HEK293 (cell line): ENCODE data around the gene POLR3B.
A peak's percentile ranks its signal among the peaks of the same experiment; 100 is the strongest.

Experiments used
- CTCF ChIA-PET: fragments of 350-600 bp; formaldehyde crosslinking; extraction: SDS; loops from one replicate; lab custom pipeline; 2021; ENCODE audit warnings: antibody characterized with exemption; lab: Yijun Ruan, JAX
- POLR2A ChIA-PET: fragments of 300-600 bp; formaldehyde crosslinking; extraction: SDS; loops from one replicate; lab custom pipeline; 2020; ENCODE audit warnings: antibody characterized with exemption, inconsistent platforms; lab: Yijun Ruan, JAX
- H3K27ac ChIP-seq: fragments of 200-500 bp; sonication (Bioruptor generic); 2 replicates; pipeline ENCODE4 v1.5.1; 2014; ENCODE audit warnings: low read depth, low read length, control low read depth, inconsistent platforms; ENCODE audit errors: extremely low read depth
- H3K36me3 ChIP-seq, 2 experiments: fragments of 200-500 bp in 1 of 2; sonication (Bioruptor generic) in 1 of 2; 1 replicate in 1 of 2; 2 replicates in 1 of 2; pipeline ENCODE4 v1.5.1; 2014 to 2017; ENCODE audit warnings: inconsistent platforms in 2 of 2, low read length in 2 of 2; ENCODE audit not compliant: control insufficient read depth in 2 of 2, insufficient read depth in 1 of 2
- H3K4me1 ChIP-seq: fragments of 200-500 bp; sonication (Bioruptor generic); 2 replicates; pipeline ENCODE4 v1.5.1; 2014; ENCODE audit warnings: mild to moderate bottlenecking, low read length, inconsistent platforms; ENCODE audit not compliant: control insufficient read depth, insufficient read depth
- H3K4me3 ChIP-seq: 2 replicates; pipeline ENCODE4 v1.5.1; 2011; ENCODE audit warnings: low read depth, mild to moderate bottlenecking, control low read depth, low read length, moderate library complexity
- H3K9me3 ChIP-seq: fragments of 200-500 bp; sonication (Bioruptor generic); 2 replicates; pipeline ENCODE4 v1.5.1; 2014; ENCODE audit warnings: low read depth, low read length, inconsistent platforms; ENCODE audit not compliant: control insufficient read depth, insufficient read depth
- AEBP2 ChIP-seq: fragments of 450-650 bp; formaldehyde crosslinking; IDR thresholded peaks from 2 replicates; pipeline ENCODE4 v1.5.1; 2016; ENCODE audit warnings: missing biosample characterization, missing genetic modification characterization, borderline replicate concordance
- GLI2 ChIP-seq: fragments of 450-650 bp; formaldehyde crosslinking; IDR thresholded peaks from 2 replicates; pipeline ENCODE4; 2017; ENCODE audit warnings: missing biosample characterization, missing genetic modification characterization, low read depth, borderline replicate concordance
- GLIS1 ChIP-seq: fragments of 450-650 bp; formaldehyde crosslinking; IDR thresholded peaks from 2 replicates; pipeline ENCODE4 v1.5.1; 2016; ENCODE audit warnings: missing biosample characterization, missing genetic modification characterization
- KLF10 ChIP-seq: fragments of 450-650 bp; IDR thresholded peaks from 2 replicates; pipeline ENCODE4 v1.5.1; 2018; ENCODE audit warnings: missing biosample characterization, mild to moderate bottlenecking, missing genetic modification characterization
- PRDM2 ChIP-seq: fragments of 450-650 bp; formaldehyde crosslinking; IDR thresholded peaks from 2 replicates; pipeline ENCODE4 v1.5.1; 2016; ENCODE audit warnings: missing biosample characterization, missing genetic modification characterization, borderline replicate concordance
- ZBTB17 ChIP-seq: fragments of 450-650 bp; formaldehyde crosslinking; IDR thresholded peaks from 2 replicates; pipeline ENCODE4 v1.5.1; 2016; ENCODE audit warnings: missing biosample characterization, missing genetic modification characterization
- ZBTB7A ChIP-seq: fragments of 450-650 bp; formaldehyde crosslinking; IDR thresholded peaks from 2 replicates; pipeline ENCODE4 v1.5.1; 2016; ENCODE audit warnings: low read depth, missing biosample characterization, missing genetic modification characterization
- ZFP3 ChIP-seq: fragments of 450-650 bp; formaldehyde crosslinking; IDR thresholded peaks from 2 replicates; pipeline ENCODE4 v1.5.1; 2016; ENCODE audit warnings: low read depth, missing biosample characterization, missing genetic modification characterization
- ZNF140 ChIP-seq: fragments of 450-650 bp; formaldehyde crosslinking; IDR thresholded peaks from 2 replicates; pipeline ENCODE4 v1.5.1; 2016; ENCODE audit warnings: missing biosample characterization, missing genetic modification characterization
- ZNF16 ChIP-seq: fragments of 450-650 bp; formaldehyde crosslinking; IDR thresholded peaks from 2 replicates; pipeline ENCODE4 v1.5.1; 2016; ENCODE audit warnings: low read depth, missing biosample characterization, missing genetic modification characterization
- ZNF169 ChIP-seq: fragments of 450-650 bp; formaldehyde crosslinking; IDR thresholded peaks from 2 replicates; pipeline ENCODE4 v1.5.1; 2016; ENCODE audit warnings: missing biosample characterization, missing genetic modification characterization
- ZNF202 ChIP-seq: fragments of 450-650 bp; formaldehyde crosslinking; IDR thresholded peaks from 2 replicates; pipeline ENCODE4 v1.5.1; 2016; ENCODE audit warnings: missing biosample characterization, missing genetic modification characterization, borderline replicate concordance
- ZNF292 ChIP-seq: fragments of 450-650 bp; formaldehyde crosslinking; IDR thresholded peaks from 2 replicates; pipeline ENCODE4 v1.5.1; 2016; ENCODE audit warnings: low read depth, missing biosample characterization, missing genetic modification characterization, borderline replicate concordance
- ZNF37A ChIP-seq: fragments of 450-650 bp; IDR thresholded peaks from 2 replicates; pipeline ENCODE4 v1.5.1; 2018; ENCODE audit warnings: missing biosample characterization, missing genetic modification characterization
- ZNF513 ChIP-seq: fragments of 450-650 bp; IDR thresholded peaks from 2 replicates; pipeline ENCODE4 v1.5.1; 2018; ENCODE audit warnings: missing biosample characterization, missing genetic modification characterization
- ZNF560 ChIP-seq: fragments of 450-650 bp; formaldehyde crosslinking; IDR thresholded peaks from 2 replicates; pipeline ENCODE4 v1.5.1; 2017; ENCODE audit warnings: missing biosample characterization, missing genetic modification characterization, borderline replicate concordance
- ZNF571 ChIP-seq: fragments of 450-650 bp; formaldehyde crosslinking; IDR thresholded peaks from 2 replicates; pipeline ENCODE4 v1.5.0; 2017; ENCODE audit warnings: missing biosample characterization, missing genetic modification characterization
- ZNF747 ChIP-seq: fragments of 450-650 bp; formaldehyde crosslinking; IDR thresholded peaks from 2 replicates; pipeline ENCODE4 v1.5.1; 2016; ENCODE audit warnings: missing biosample characterization, missing genetic modification characterization
- ZNF776 ChIP-seq: fragments of 450-650 bp; formaldehyde crosslinking; IDR thresholded peaks from 2 replicates; pipeline ENCODE4 v1.5.0; 2017; ENCODE audit warnings: missing biosample characterization, missing genetic modification characterization, borderline replicate concordance
- ZNF791 ChIP-seq: fragments of 450-650 bp; formaldehyde crosslinking; IDR thresholded peaks from 2 replicates; pipeline ENCODE4 v1.5.1; 2016; ENCODE audit warnings: missing biosample characterization, missing genetic modification characterization
- ZNF843 ChIP-seq: fragments of 450-650 bp; formaldehyde crosslinking; IDR thresholded peaks from 2 replicates; pipeline ENCODE4 v1.5.1; 2016; ENCODE audit warnings: missing biosample characterization, missing genetic modification characterization
- TF ChIP-seq, protein P1 (sequence below): fragments of 450-650 bp; formaldehyde crosslinking; IDR thresholded peaks from 2 replicates; pipeline ENCODE4 v1.5.1; 2016; ENCODE audit warnings: missing biosample characterization, missing genetic modification characterization
- TF ChIP-seq, protein P2 (sequence below): fragments of 450-650 bp; formaldehyde crosslinking; IDR thresholded peaks from 2 replicates; pipeline ENCODE4 v1.5.1; 2016; ENCODE audit warnings: missing biosample characterization, missing genetic modification characterization

The POLR3B gene

DNA sequence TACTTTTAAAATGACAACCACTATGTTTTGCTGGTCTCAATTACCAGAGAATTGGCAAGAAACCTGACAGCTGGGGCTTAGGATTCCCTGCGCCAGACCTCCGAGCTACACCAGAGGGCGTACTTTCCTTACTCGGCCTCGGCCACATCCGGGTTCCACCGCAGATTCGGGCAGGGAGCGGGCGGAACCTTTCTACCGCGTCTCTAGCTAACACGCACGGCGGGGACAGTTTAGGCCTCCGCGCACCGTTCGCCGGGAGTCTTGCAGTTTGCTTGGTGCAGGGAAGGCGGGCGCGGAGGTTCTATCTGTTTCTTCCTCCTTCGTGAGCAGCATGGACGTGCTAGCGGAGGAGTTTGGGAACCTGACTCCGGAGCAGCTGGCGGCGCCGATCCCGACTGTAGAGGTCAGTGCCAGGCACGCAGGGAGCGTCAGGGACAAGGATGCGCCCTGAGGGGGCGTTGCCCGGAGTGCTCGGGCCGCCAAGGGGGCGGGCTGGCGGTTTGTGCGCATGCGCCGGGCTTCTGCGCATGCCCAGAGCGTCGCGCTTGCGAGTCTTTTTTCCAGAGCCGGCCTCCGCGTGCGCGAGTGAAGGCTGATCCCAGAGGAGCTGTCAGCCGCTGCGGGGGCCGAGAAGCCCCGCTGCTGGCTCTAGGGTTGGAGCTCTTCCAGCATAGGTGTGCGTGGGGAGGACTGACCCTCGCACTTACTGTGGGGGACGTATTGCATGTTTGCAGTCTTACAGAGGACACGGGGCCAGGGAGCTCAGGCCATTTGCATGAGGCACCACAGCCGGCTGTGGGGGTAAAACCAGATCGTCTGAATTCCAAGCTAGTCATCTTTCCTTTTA lies at the start of gene POLR3B:
Gene POLR3B (plus strand): TSS at position 200 of the 847 bp plus-strand sequence. CDS start 132 bp downstream, at position 332.
- no peaks in the 10 kb centered on the region for H3K4me1 ChIP-seq
- H3K4me3 ChIP-seq, result peak within 1 kb of the TSS; percentile 98
- no peaks in the 10 kb centered on the region for H3K9me3 ChIP-seq
- peak within 1 kb of the TSS; percentile 74 for H3K27ac ChIP-seq
- CTCF ChIA-PET, result interaction anchor here (0.6 to 3.6 kb wide), 37 partner anchors 8 to 750 kb away, joined by 3 to 27 read pairs (median 4); no protein-coding TSS in a partner anchor
- no peaks in the 10 kb centered on the region for H3K36me3 ChIP-seq
- POLR2A ChIA-PET, result interaction anchor here (0.6 to 2.3 kb wide), 16 partner anchors 10 to 1122 kb away, joined by 3 to 10 read pairs (median 3); partner anchors contain the start of genes APPL2 and TMEM263
- TF ChIP-seq ZNF16 (tag by site-specific recombination) (no peak), ZFP3 (tag by site-specific recombination) (no peak), ZNF292 (no peak), ZNF571 (tag by site-specific recombination) (no peak), PRDM2 (no peak), ZNF513 (tag by site-specific recombination) (no peak; the same call in 1 of the 2 replicates), ZNF791 (tag by site-specific recombination) (no peak), AEBP2 (tag by site-specific recombination) (no peak), ZBTB7A (tag by site-specific recombination) (peak; percentile 65; the same call in 1 of the 2 replicates), GLIS1 (peak; percentile 40; the same call in 1 of the 2 replicates), ZNF169 (tag by site-specific recombination) (no peak), ZNF37A (tag by site-specific recombination) (no peak), ZNF747 (tag by site-specific recombination) (no peak), ZNF560 (no peak), ZNF776 (no peak), KLF10 (tag by site-specific recombination) (peak; percentile 93), ZNF140 (tag by site-specific recombination) (no peak), ZNF843 (tag by site-specific recombination) (peak; percentile 81), ZBTB17 (tag by site-specific recombination) (peak; percentile 99), ZNF202 (tag by site-specific recombination) (no peak), GLI2 (no peak)
- TF ChIP-seq, protein P1, sequence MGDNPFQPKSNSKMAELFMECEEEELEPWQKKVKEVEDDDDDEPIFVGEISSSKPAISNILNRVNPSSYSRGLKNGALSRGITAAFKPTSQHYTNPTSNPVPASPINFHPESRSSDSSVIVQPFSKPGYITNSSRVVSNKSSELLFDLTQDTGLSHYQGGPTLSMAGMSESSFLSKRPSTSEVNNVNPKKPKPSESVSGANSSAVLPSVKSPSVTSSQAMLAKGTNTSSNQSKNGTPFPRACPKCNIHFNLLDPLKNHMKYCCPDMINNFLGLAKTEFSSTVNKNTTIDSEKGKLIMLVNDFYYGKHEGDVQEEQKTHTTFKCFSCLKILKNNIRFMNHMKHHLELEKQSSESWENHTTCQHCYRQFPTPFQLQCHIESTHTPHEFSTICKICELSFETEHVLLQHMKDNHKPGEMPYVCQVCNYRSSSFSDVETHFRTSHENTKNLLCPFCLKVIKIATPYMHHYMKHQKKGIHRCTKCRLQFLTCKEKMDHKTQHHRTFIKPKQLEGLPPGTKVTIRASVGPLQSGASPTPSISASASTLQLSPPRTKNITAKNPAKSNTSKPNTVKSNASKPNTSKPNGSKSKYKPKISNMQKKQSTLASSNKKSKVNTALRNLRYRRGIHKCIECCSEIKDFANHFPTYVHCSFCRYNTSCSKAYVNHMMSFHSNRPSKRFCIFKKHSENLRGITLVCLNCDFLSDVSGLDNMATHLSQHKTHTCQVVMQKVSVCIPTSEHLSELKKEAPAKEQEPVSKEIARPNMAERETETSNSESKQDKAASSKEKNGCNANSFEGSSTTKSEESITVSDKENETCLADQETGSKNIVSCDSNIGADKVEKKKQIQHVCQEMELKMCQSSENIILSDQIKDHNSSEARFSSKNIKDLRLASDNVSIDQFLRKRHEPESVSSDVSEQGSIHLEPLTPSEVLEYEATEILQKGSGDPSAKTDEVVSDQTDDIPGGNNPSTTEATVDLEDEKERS (tag by site-specific recombination), result peak; percentile 77; the same call in 1 of the 2 replicates
- TF ChIP-seq, protein P2, sequence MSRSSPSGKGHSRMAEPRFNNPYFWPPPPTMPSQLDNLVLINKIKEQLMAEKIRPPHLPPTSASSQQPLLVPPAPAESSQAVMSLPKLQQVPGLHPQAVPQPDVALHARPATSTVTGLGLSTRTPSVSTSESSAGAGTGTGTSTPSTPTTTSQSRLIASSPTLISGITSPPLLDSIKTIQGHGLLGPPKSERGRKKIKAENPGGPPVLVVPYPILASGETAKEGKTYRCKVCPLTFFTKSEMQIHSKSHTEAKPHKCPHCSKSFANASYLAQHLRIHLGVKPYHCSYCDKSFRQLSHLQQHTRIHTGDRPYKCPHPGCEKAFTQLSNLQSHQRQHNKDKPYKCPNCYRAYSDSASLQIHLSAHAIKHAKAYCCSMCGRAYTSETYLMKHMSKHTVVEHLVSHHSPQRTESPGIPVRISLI (tag by site-specific recombination), result peak; percentile 88
